DOHH2 (cell line): ENCODE data around the gene MORN5.

Experiments
- H3F3A ChIP-seq: fragments of 200-600 bp; sonication (generic), shearing (Covaris generic); 2 replicates; pipeline ENCODE4 v1.6.0; 2016; ENCODE audit warnings: antibody characterized with exemption, mild to moderate bottlenecking; ENCODE audit not compliant: control insufficient read depth, insufficient read depth
- H3K27ac ChIP-seq: fragments of 200-600 bp; sonication (generic); 2 replicates; pipeline ENCODE4 v1.5.1; 2014; ENCODE audit warnings: low read depth, mild to moderate bottlenecking, low read length, moderate library complexity
- H3K27me3 ChIP-seq: fragments of 200-600 bp; sonication (generic); 2 replicates; pipeline ENCODE4 v1.6.1; 2014; ENCODE audit warnings: mild to moderate bottlenecking, low read length, mixed read lengths; ENCODE audit not compliant: control insufficient read depth
- H3K36me3 ChIP-seq: fragments of 200-600 bp; sonication (generic); 2 replicates; pipeline ENCODE4 v1.6.1; 2014; ENCODE audit warnings: mild to moderate bottlenecking, low read length, moderate library complexity, mixed read lengths; ENCODE audit not compliant: control insufficient read depth
- H3K4me1 ChIP-seq: fragments of 200-600 bp; sonication (generic); 2 replicates; pipeline ENCODE4 v1.6.1; 2014; ENCODE audit warnings: mild to moderate bottlenecking, low read length, mixed read lengths; ENCODE audit not compliant: control insufficient read depth
- H3K4me2 ChIP-seq: fragments of 200-600 bp; sonication (generic); 2 replicates; pipeline ENCODE4 v1.6.0; 2014; ENCODE audit warnings: mild to moderate bottlenecking, low read length, moderate library complexity
- H3K4me3 ChIP-seq: fragments of 200-600 bp; sonication (generic); 2 replicates; pipeline ENCODE4 v1.5.1; 2014; ENCODE audit warnings: mild to moderate bottlenecking, low read length, mixed read lengths
- H3K79me2 ChIP-seq: fragments of 200-600 bp; sonication (generic); 2 replicates; pipeline ENCODE4 v1.6.1; 2014; ENCODE audit warnings: mild to moderate bottlenecking, low read length, mixed read lengths; ENCODE audit not compliant: control insufficient read depth
- H3K9me2 ChIP-seq: fragments of 200-600 bp; sonication (generic); replicated peaks from 2 replicates; pipeline ENCODE4 v1.6.1; 2014; ENCODE audit warnings: mild to moderate bottlenecking, low read length, mixed read lengths; ENCODE audit not compliant: control insufficient read depth
- H3K9me3 ChIP-seq: fragments of 200-600 bp; sonication (generic); 2 replicates; pipeline ENCODE4 v1.6.1; 2014; ENCODE audit warnings: antibody characterized with exemption, low read length, mixed read lengths; ENCODE audit not compliant: control insufficient read depth, insufficient read depth
- H4K20me1 ChIP-seq: fragments of 200-600 bp; sonication (generic); 2 replicates; pipeline ENCODE4 v1.6.0; 2014; ENCODE audit warnings: low read depth, mild to moderate bottlenecking, antibody characterized with exemption, low read length, moderate library complexity; ENCODE audit not compliant: control insufficient read depth, insufficient read depth
- CTCF ChIP-seq: fragments of 200-600 bp; sonication (generic); IDR thresholded peaks from one replicate; pipeline ENCODE4 v1.5.1; 2014; ENCODE audit warnings: antibody characterized with exemption, mild to moderate bottlenecking, low read depth, low read length; ENCODE audit not compliant: poor library complexity, severe bottlenecking
- EZH2phosphoT487 ChIP-seq: fragments of 200-600 bp; sonication (generic); IDR thresholded peaks from 2 replicates; pipeline ENCODE4 v1.6.1; 2017; ENCODE audit warnings: borderline replicate concordance, mild to moderate bottlenecking, antibody characterized with exemption, low read length, moderate library complexity, mixed read lengths

MORN5 gene

DNA sequence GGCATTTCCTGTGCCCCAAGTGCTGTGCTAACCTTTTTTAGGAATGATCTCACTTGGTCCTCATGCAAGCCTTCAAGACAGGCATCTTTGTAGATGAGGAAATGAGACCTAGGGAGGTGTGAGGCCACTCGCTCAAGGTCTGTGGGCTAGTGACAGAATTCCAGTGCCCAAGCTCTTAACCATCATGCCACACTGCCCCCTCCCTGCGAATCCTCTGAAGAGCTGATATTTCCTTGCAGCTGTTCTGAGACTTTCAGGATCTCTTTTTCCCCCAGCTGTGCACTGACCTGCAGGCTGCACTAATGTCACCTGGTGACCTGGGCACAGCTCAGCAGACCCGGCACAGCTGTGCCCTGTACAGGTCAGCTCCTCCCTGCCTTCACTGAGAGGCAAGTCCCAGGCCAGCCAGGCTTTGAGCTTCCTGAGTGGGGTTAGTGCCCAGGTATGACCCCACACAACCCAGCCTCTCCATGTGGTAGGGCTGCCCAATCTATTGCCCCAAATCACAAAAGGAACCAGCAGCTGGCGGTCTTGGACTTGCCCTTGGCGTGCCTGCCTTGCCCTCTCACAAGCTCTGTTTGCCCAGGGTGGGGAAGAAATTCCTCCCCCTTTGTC lies 32.7 kb downstream of the MORN5 start:
- Histone ChIP-seq H3K4me2 (no peak overlapping the region), H3F3A (no peaks in the 10 kb centered on the region), H3K9me3 (no peaks in the 10 kb centered on the region), H3K36me3 (no peaks in the 10 kb centered on the region), H3K9me2 (no peaks in the 10 kb centered on the region), H3K27me3 (peaks cover 6% of the 10 kb centered on the region; the same call in 1 of the 2 replicates), H4K20me1 (no peaks in the 10 kb centered on the region), H3K27ac (no peak overlapping the region), H3K4me1 (no peaks in the 10 kb centered on the region), H3K4me3 (no peak overlapping the region), H3K79me2 (no peaks in the 10 kb centered on the region)
- TF ChIP-seq CTCF (no peak), EZH2phosphoT487 (no peak)

- TF ChIP-seq EZH2phosphoT487 (no peak), CTCF (no peak)
- Histone ChIP-seq H3K27ac (no peak overlapping the region), H3F3A (no peaks in the 10 kb centered on the region), H4K20me1 (no peaks in the 10 kb centered on the region), H3K9me2 (no peaks in the 10 kb centered on the region), H3K27me3 (peaks cover 6% of the 10 kb centered on the region; the same call in 1 of the 2 replicates), H3K4me3 (no peak overlapping the region), H3K4me1 (no peaks in the 10 kb centered on the region), H3K36me3 (no peaks in the 10 kb centered on the region), H3K4me2 (no peak overlapping the region), H3K9me3 (no peaks in the 10 kb centered on the region), H3K79me2 (no peaks in the 10 kb centered on the region)
These were observed 33.3 kb downstream of the MORN5 start for GRCh38 chr9:122192914-122193525.

DNA sequence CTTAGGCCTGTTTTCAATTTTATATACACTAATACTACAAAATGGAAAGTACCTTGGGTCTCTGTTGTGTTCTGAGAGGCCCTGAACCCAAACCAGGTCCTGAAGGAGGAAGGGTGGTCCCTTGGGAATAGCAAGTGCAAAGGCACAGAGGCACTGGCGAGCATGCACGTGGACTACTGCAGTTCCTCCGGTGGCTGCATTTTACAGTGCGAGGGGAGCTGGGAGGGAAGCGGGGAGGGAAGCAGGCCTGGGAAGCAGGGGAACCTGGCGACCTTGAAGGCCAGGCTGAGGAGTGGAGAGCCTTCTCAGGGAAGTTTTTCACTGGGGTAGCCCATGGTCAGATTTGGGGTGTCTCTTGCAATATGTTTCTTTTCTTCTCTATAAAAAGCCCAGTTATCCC lies 33.9 kb downstream of the MORN5 start:
- peaks cover 6% of the 10 kb centered on the region; the same call in 1 of the 2 replicates for H3K27me3 ChIP-seq
- H3K9me2 ChIP-seq, result no peaks in the 10 kb centered on the region
- H3K4me2 ChIP-seq, result no peak overlapping the region
- H3K9me3 ChIP-seq, result no peaks in the 10 kb centered on the region
- H3F3A ChIP-seq, result no peaks in the 10 kb centered on the region
- H3K27ac ChIP-seq, result no peak overlapping the region
- TF ChIP-seq EZH2phosphoT487 (no peak), CTCF (no peak)
- H3K4me1 ChIP-seq, result no peaks in the 10 kb centered on the region
- no peak overlapping the region for H3K4me3 ChIP-seq
- H3K79me2 ChIP-seq, result no peaks in the 10 kb centered on the region
- H3K36me3 ChIP-seq, result no peaks in the 10 kb centered on the region
- H4K20me1 ChIP-seq, result no peaks in the 10 kb centered on the region
